ENCODE measurements around the gene PXMP4.

The PXMP4 gene

GRCh38 chr20:33681288-33681687 is 38.8 kb downstream of the PXMP4 start:
- DNase-seq, result no peak

- DNase-seq, result no peak
These were observed 39.4 kb downstream of the PXMP4 start for GRCh38 chr20:33680686-33681085.

- no peak for DNase-seq
These were observed 40.2 kb downstream of the PXMP4 start for GRCh38 chr20:33679758-33680485.

GRCh38 chr20:33677991-33678702 is 42.0 kb downstream of the PXMP4 start:
- DNase-seq, result no peak

- DNase-seq, result no peak
These were observed 43.2 kb downstream of the PXMP4 start for GRCh38 chr20:33676652-33677645.

- no peak for DNase-seq
These were observed 44.0 kb downstream of the PXMP4 start for GRCh38 chr20:33676121-33676520.

- no peak for DNase-seq
These were observed 44.8 kb downstream of the PXMP4 start for GRCh38 chr20:33675136-33675959.

GRCh38 chr20:33674294-33675135 is 45.6 kb downstream of the PXMP4 start, which contains the start of gene NECAB3:
TSS of gene NECAB3 (minus strand) at chr20:33674428. CDS start at chr20:33674352, 76 bp downstream.
- peak; percentile 78 for DNase-seq

- peak; percentile 24 for DNase-seq
These were observed 46.5 kb downstream of the PXMP4 start for GRCh38 chr20:33673410-33674293.

GRCh38 chr20:33673114-33673409 is 47.0 kb downstream of the PXMP4 start:
- no peak for DNase-seq

- no peak for DNase-seq
These were observed 47.5 kb downstream of the PXMP4 start for GRCh38 chr20:33672426-33673113.

- DNase-seq, result no peak
These were observed 48.4 kb downstream of the PXMP4 start for GRCh38 chr20:33671573-33672288.

- DNase-seq, result no peak
These were observed 49.2 kb downstream of the PXMP4 start for GRCh38 chr20:33670715-33671499.

GRCh38 chr20:33669873-33670640 is 50.1 kb downstream of the PXMP4 start:
- DNase-seq, result no peak

GRCh38 chr20:33669224-33669623 is 50.9 kb downstream of the PXMP4 start:
- DNase-seq, result no peak

GRCh38 chr20:33668466-33669155 is 51.5 kb downstream of the PXMP4 start:
- no peak for DNase-seq

Measured in suppressor macrophage treated with lipopolysaccharide for 4 hours (primary cell).